ENCODE data around the gene ARMH1.

Gene ARMH1

DNA sequence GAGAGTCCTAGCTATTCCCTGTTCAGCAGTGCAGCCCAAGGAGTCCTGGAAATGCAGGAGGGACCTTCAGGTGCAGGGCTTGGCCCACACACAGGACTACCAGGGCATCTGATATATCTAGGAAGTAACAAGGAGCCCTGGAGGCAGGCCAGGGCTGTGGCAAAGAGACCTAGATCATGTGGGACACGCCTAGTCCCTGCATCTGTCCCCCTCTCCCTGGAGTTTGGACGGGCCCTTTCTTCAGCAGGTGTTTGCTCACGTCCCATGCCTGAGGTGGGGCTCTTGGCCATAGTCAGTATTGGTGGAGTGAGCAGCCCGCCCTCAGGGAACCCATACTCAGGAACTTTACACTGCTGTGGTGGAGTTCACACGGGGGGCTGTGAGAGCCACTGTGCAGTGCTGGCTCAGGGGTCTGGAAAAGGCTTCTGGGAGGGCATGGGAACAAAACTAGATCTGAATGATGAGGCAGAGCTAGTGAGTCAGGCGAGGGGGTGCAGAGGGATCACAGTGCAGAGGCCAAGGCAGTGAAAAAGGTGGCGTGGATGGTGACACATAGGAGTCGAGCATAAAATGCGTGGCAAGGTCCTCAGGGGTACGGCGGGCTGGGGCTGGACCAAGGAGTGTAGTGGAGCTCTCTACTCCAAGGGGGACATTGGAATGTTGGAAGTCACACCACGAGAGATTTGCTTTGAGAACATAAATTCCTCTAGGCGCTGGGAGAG, 25.8 kb upstream of the ARMH1 start:
- TF ChIP-seq EP300 (IDR thresholded peaks at IDR 0.05; ENCODE audit: borderline replicate concordance) (no peak), NFIC (IDR thresholded peaks at IDR 0.05) (no peak), TAF1 (IDR thresholded peaks at IDR 0.05; ENCODE audit: low read depth) (no peak), CEBPB (IDR thresholded peaks at IDR 0.05) (no peak), TEAD4 (IDR thresholded peaks at IDR 0.05) (no peak), FOXM1 (IDR thresholded peaks at IDR 0.05; ENCODE audit: borderline replicate concordance, low read depth) (no peak), TCF12 (IDR thresholded peaks at IDR 0.05; ENCODE audit: low read depth) (no peak), RAD21 (IDR thresholded peaks at IDR 0.05; ENCODE audit: low read depth) (no peak), CREB1 (IDR thresholded peaks at IDR 0.05; ENCODE audit: low read depth) (no peak), ZBTB7A (IDR thresholded peaks at IDR 0.05; ENCODE audit: low read depth) (no peak), YY1 (IDR thresholded peaks at IDR 0.05; ENCODE audit: low read depth) (no peak), EGR1 (IDR thresholded peaks at IDR 0.05) (no peak)
- TF ChIP-seq, protein P1, sequence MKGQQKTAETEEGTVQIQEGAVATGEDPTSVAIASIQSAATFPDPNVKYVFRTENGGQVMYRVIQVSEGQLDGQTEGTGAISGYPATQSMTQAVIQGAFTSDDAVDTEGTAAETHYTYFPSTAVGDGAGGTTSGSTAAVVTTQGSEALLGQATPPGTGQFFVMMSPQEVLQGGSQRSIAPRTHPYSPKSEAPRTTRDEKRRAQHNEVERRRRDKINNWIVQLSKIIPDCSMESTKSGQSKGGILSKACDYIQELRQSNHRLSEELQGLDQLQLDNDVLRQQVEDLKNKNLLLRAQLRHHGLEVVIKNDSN (IDR thresholded peaks at IDR 0.05): no peak
- TF ChIP-seq, protein P2, sequence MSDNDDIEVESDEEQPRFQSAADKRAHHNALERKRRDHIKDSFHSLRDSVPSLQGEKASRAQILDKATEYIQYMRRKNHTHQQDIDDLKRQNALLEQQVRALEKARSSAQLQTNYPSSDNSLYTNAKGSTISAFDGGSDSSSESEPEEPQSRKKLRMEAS (IDR thresholded peaks at IDR 0.05): no peak

DNA sequence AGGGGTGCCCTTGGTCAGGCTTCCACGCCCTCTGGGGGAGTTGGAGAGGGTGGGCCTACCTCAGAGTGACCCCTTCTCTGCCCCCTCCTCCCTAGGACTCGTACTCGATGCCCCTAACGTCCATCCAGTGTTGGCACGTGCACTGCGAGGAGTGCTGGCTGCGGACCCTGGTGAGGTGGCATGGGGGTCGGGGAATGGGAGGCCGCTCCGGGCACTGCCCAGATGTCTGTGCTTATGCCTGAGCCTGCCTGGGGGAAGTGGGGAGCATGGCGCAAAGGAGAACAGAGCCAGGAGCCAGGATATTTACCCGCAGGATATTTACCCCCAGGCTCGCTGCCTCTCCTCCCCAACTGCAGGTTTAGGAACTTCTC, 24.7 kb upstream of the ARMH1 start:
- TF ChIP-seq YY1 (IDR thresholded peaks at IDR 0.05; ENCODE audit: low read depth) (no peak), ZBTB7A (IDR thresholded peaks at IDR 0.05; ENCODE audit: low read depth) (no peak), FOXM1 (IDR thresholded peaks at IDR 0.05; ENCODE audit: borderline replicate concordance, low read depth) (no peak), CEBPB (IDR thresholded peaks at IDR 0.05) (no peak), EGR1 (IDR thresholded peaks at IDR 0.05) (no peak), TAF1 (IDR thresholded peaks at IDR 0.05; ENCODE audit: low read depth) (no peak), EP300 (IDR thresholded peaks at IDR 0.05; ENCODE audit: borderline replicate concordance) (no peak), RAD21 (IDR thresholded peaks at IDR 0.05; ENCODE audit: low read depth) (no peak), CREB1 (IDR thresholded peaks at IDR 0.05; ENCODE audit: low read depth) (no peak), TEAD4 (IDR thresholded peaks at IDR 0.05) (no peak), NFIC (IDR thresholded peaks at IDR 0.05) (no peak), TCF12 (IDR thresholded peaks at IDR 0.05; ENCODE audit: low read depth) (no peak)
- TF ChIP-seq, protein P3, sequence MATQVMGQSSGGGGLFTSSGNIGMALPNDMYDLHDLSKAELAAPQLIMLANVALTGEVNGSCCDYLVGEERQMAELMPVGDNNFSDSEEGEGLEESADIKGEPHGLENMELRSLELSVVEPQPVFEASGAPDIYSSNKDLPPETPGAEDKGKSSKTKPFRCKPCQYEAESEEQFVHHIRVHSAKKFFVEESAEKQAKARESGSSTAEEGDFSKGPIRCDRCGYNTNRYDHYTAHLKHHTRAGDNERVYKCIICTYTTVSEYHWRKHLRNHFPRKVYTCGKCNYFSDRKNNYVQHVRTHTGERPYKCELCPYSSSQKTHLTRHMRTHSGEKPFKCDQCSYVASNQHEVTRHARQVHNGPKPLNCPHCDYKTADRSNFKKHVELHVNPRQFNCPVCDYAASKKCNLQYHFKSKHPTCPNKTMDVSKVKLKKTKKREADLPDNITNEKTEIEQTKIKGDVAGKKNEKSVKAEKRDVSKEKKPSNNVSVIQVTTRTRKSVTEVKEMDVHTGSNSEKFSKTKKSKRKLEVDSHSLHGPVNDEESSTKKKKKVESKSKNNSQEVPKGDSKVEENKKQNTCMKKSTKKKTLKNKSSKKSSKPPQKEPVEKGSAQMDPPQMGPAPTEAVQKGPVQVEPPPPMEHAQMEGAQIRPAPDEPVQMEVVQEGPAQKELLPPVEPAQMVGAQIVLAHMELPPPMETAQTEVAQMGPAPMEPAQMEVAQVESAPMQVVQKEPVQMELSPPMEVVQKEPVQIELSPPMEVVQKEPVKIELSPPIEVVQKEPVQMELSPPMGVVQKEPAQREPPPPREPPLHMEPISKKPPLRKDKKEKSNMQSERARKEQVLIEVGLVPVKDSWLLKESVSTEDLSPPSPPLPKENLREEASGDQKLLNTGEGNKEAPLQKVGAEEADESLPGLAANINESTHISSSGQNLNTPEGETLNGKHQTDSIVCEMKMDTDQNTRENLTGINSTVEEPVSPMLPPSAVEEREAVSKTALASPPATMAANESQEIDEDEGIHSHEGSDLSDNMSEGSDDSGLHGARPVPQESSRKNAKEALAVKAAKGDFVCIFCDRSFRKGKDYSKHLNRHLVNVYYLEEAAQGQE (IDR thresholded peaks at IDR 0.05; ENCODE audit: low read depth): no peak
- TF ChIP-seq, protein P2 (IDR thresholded peaks at IDR 0.05): no peak
- TF ChIP-seq, protein P1 (IDR thresholded peaks at IDR 0.05): no peak

DNA sequence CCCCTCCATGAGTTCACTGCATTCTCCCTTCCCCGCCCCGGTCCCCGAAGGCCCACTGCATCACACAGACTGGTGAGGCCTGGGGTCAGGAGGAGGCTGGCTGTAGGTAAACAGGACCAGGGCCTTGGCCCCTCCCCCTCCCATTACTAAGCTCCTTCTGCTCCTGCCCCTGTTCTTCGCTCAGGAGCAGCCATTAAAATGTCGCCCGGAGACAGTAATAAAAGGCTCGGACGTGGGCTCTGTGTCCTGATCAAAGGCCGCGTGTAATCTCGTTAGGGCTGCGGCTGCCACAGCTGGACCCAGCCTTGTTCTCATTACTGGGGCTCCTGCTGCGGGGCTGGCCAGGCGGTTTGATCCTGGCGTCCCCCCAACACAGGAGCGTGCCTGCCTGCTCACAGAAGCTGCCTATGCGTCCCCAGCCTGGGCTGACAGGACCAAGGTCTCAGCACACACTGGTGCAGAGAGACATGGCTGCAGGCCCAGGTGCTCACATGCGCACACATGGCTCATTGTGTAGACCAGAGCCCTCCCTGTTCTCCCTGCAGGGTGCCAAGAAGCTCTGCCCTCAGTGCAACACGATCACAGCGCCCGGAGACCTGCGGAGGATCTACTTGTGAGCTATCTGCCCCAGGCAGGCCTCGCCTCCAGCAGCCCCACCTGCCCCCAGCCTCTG, 24.2 kb upstream of the ARMH1 start:
- no peak for TF ChIP-seq CEBPB (IDR thresholded peaks at IDR 0.05)

DNA sequence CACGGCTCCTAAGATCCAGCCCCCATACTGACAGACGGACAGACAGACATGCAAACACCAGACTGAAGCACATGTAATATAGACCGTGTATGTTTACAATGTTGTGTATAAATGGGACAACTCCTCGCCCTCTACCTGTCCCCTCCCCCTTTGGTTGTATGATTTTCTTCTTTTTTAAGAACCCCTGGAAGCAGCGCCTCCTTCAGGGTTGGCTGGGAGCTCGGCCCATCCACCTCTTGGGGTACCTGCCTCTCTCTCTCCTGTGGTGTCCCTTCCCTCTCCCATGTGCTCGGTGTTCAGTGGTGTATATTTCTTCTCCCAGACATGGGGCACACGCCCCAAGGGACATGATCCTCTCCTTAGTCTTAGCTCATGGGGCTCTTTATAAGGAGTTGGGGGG, 23.4 kb upstream of the ARMH1 start:
- TF ChIP-seq CREB1 (IDR thresholded peaks at IDR 0.05; ENCODE audit: low read depth) (no peak), TEAD4 (IDR thresholded peaks at IDR 0.05) (no peak), RAD21 (IDR thresholded peaks at IDR 0.05; ENCODE audit: low read depth) (no peak), EP300 (IDR thresholded peaks at IDR 0.05; ENCODE audit: borderline replicate concordance) (no peak), TCF12 (IDR thresholded peaks at IDR 0.05; ENCODE audit: low read depth) (no peak), EGR1 (IDR thresholded peaks at IDR 0.05) (no peak), YY1 (IDR thresholded peaks at IDR 0.05; ENCODE audit: low read depth) (no peak), CEBPB (IDR thresholded peaks at IDR 0.05) (no peak), FOXM1 (IDR thresholded peaks at IDR 0.05; ENCODE audit: borderline replicate concordance, low read depth) (no peak), TAF1 (IDR thresholded peaks at IDR 0.05; ENCODE audit: low read depth) (no peak), NFIC (IDR thresholded peaks at IDR 0.05) (no peak), ZBTB7A (IDR thresholded peaks at IDR 0.05; ENCODE audit: low read depth) (no peak)
- TF ChIP-seq, protein P2 (IDR thresholded peaks at IDR 0.05): no peak
- TF ChIP-seq, protein P3 (IDR thresholded peaks at IDR 0.05; ENCODE audit: low read depth): no peak
- TF ChIP-seq, protein P1 (IDR thresholded peaks at IDR 0.05): no peak
